Activated gamma-delta T cell (primary cell): ENCODE measurements around the gene SGCD.
"Not testable (repeated sequence)": the region's sequence is repeated elsewhere in the genome, so short reads cannot be mapped to it uniquely, and the experiment has no call there.

Experiments
- DNase-seq: peaks from one replicate; lab custom pipeline; 2025; lab: John Stamatoyannopoulos, UW

SGCD gene

GRCh38 chr5:156582193-156582598 lies 255.2 kb downstream of the SGCD start:
- DNase-seq: no peak

- DNase-seq: no peak
Observed at GRCh38 chr5:156584871-156585270, 257.9 kb downstream of the SGCD start.

- DNase-seq: no peak
Observed at GRCh38 chr5:156585999-156586398, 259.0 kb downstream of the SGCD start.

- no peak for DNase-seq
Observed at GRCh38 chr5:156587012-156587411, 260.0 kb downstream of the SGCD start.

- DNase-seq: no peak
Observed at GRCh38 chr5:156588306-156588705, 261.3 kb downstream of the SGCD start.

GRCh38 chr5:156589104-156589945 lies 262.4 kb downstream of the SGCD start:
- no peak for DNase-seq

- no peak for DNase-seq
Observed at GRCh38 chr5:156589946-156590216, 262.9 kb downstream of the SGCD start.

- DNase-seq: no peak
Observed at GRCh38 chr5:156590978-156591377, 264.0 kb downstream of the SGCD start.

- DNase-seq: no peak
Observed at GRCh38 chr5:156591631-156592030, 264.7 kb downstream of the SGCD start.

GRCh38 chr5:156593546-156593945 lies 266.6 kb downstream of the SGCD start:
- DNase-seq: no peak

GRCh38 chr5:156594406-156594805 lies 267.4 kb downstream of the SGCD start:
- no peak for DNase-seq

GRCh38 chr5:156595132-156595787 lies 268.3 kb downstream of the SGCD start:
- DNase-seq: no peak

GRCh38 chr5:156597276-156597675 lies 270.3 kb downstream of the SGCD start:
- DNase-seq: no peak

GRCh38 chr5:156598964-156599363 lies 272.0 kb downstream of the SGCD start:
- no peak for DNase-seq

GRCh38 chr5:156610582-156610981 lies 283.6 kb downstream of the SGCD start:
- not testable (repeated sequence) for DNase-seq

GRCh38 chr5:156615901-156616300 lies 288.9 kb downstream of the SGCD start:
- no peak for DNase-seq

- DNase-seq: no peak
Observed at GRCh38 chr5:156617426-156617825, 290.5 kb downstream of the SGCD start.

GRCh38 chr5:156618601-156619000 lies 291.6 kb downstream of the SGCD start:
- no peak for DNase-seq

- DNase-seq: no peak
Observed at GRCh38 chr5:156621719-156622118, 294.8 kb downstream of the SGCD start.

- DNase-seq: no peak
Observed at GRCh38 chr5:156623381-156624040, 296.5 kb downstream of the SGCD start.

GRCh38 chr5:156624686-156625085 lies 297.7 kb downstream of the SGCD start:
- no peak for DNase-seq

GRCh38 chr5:156628421-156628820 lies 301.5 kb downstream of the SGCD start:
- DNase-seq: no peak

GRCh38 chr5:156631005-156631404 lies 304.0 kb downstream of the SGCD start:
- no peak for DNase-seq
